Measurements from ENCODE around the gene NSFL1C.

GRCh38 chr20:1467355-1468116 is 887 bp upstream of the NSFL1C start:
- TF ChIP-seq CTCF (IDR thresholded peaks at IDR 0.05) = no peak
- no peak for TF ChIP-seq ZFX (IDR thresholded peaks at IDR 0.05; ENCODE audit: borderline replicate concordance)
